Measurements from ENCODE around the gene EARS2.

GRCh38 chr16:23510164-23510914 is 46.8 kb downstream of the EARS2 start, which contains the start of gene GGA2:
- TF ChIP-seq CTCF (IDR thresholded peaks at IDR 0.05; ENCODE audit: insufficient read depth, low read length, poor library complexity, severe bottlenecking) (no peak), EZH2phosphoT487 (conservative IDR thresholded peaks at IDR 0.05; ENCODE audit: low read length) (no peak)
